Measurements from ENCODE around the gene GPR158. TPM values are rescaled to one million over a fixed set of nuclear protein-coding genes. Genes with fewer than 3 reads are reported as not detected.
"Not testable (repeated sequence)": the region's sequence is repeated elsewhere in the genome, so short reads cannot be mapped to it uniquely, and the experiment has no call there.

GPR158 gene
- total and polyA plus RNA-seq, 9 of the 15 experiments (the other 6 are each of a cell fraction or from before 2014, with no cell fraction given) = 4.0 to 7.6 (median 5.0) TPM

DNA sequence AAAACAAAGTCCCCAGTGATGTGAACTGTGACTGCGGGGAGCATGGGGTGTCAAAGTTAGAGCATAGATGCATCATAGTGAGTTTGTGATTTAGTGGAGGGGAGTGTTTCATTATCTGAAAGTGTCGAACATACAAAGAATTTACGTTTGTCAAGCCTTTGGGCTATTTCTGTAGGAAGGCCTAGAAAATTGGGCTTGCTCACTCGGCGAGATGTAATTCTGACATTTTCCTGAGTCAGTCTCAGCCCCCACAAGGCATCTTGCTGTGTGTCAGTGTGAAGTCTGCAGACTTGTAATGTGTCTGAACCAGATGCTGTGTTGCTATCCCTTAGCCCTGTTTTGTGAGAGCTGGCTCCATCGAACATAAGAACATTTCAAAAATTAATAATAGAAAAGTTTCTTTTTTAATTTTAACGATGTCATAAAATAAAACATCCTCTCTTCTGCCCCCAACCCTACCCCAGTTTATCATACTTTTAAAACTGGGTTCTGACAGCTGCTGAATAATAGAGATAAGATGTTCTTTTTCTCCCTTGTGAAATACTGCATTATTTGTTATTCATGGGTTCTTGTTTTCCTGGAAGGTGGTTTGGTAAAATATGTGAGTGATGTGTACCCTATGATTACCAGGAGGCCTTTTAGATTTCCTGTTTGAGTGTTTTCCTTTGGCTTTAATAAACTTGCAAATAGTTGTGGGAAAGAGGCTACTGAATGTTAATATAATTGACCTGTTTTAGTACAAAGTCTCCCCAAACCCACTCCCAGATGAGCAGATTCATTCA is 207.4 kb downstream of the GPR158 start:
- ATAC-seq (no peak), FAIRE-seq (no peak), DNase-seq (ENCODE audit: extremely low read depth in 1 of 4, low spot score in 3 of 4) (no peak)
- H3K4me1 ChIP-seq (replicated peaks in 1 of 2; ENCODE audit: control insufficient read depth in 2 of 2, insufficient read depth in 2 of 2, low read length in 2 of 2) = no peaks in the 10 kb centered on the region
- BruUV-seq (replicated peaks) = no TSS peak
- no peak for TF ChIP-seq HCFC1 (IDR thresholded peaks at IDR 0.05; ENCODE audit: low read depth, low read length)
- no peaks in the 10 kb centered on the region for H3K36me3 ChIP-seq (ENCODE audit: control insufficient read depth, insufficient read depth, low read length)
- H3K27me3 ChIP-seq (ENCODE audit: control insufficient read depth in 2 of 2, insufficient read depth in 2 of 2, low read length in 2 of 2) = no peaks in the 10 kb centered on the region
- H4K20me1 ChIP-seq (replicated peaks; ENCODE audit: control insufficient read depth, insufficient read depth, low read length) = no peaks in the 10 kb centered on the region
- intact Hi-C loops (cut with micrococcal nuclease) (no loop called here), in situ Hi-C loops (cut with MboI) (no loop called here)
- CTCF ChIA-PET (ENCODE audit: low intra/inter-chr PET ratio) = no interaction called here
- no peak overlapping the region for H2AFZ ChIP-seq (ENCODE audit: low read depth, low read length)
- under 1% methylated on average over 7 of the region's 7 CpGs for WGBS (ENCODE audit: insufficient coverage, low coverage, missing lambda C conversion rate)
- H3K27ac ChIP-seq (ENCODE audit: extremely low read depth, low read depth, low read length) = no peak overlapping the region
- H3K9ac ChIP-seq (ENCODE audit: insufficient read depth in 1 of 2, low read depth in 2 of 2, low read length in 2 of 2) = no peak overlapping the region
- no peak overlapping the region for H3K4me3 ChIP-seq
- POLR2A ChIA-PET = no interaction called here
- no peaks in the 10 kb centered on the region for H3K9me3 ChIP-seq (replicated peaks; ENCODE audit: control insufficient read depth, insufficient read depth, low read depth, low read length)
- no peak overlapping the region for H3K4me2 ChIP-seq (ENCODE audit: insufficient read depth, low read length)
- no peaks in the 10 kb centered on the region for H3K79me2 ChIP-seq (ENCODE audit: control insufficient read depth, insufficient read depth, low read length)
- no peaks in the 10 kb centered on the region for H3K9me1 ChIP-seq (ENCODE audit: control insufficient read depth, insufficient read depth, low read length)

DNA sequence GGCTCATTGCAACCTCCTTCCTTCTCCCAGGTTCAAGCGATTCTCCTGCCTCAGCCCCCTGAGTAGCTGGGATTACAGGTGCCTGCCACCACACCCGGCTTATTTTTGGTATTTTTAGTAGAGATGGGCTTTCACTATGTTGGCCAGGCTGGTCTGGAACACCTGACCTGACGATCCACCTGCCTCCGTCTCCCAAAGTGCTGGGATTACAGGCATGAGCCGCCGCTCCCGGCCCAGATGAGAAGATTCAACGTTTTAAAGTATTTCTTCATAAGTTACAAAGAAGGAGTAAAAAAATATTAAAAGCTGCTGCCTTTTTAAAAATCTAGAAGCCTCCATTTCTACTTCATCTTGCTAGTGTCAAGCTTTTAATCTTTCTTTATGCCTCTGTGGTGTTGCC is 208.1 kb downstream of the GPR158 start:
- 1% methylated on average over 8 of the region's 8 CpGs for WGBS (ENCODE audit: insufficient coverage, low coverage, missing lambda C conversion rate)
- H3K27me3 ChIP-seq (ENCODE audit: control insufficient read depth in 2 of 2, insufficient read depth in 2 of 2, low read length in 2 of 2); intact Hi-C loops (cut with micrococcal nuclease); H3K36me3 ChIP-seq (ENCODE audit: control insufficient read depth, insufficient read depth, low read length); in situ Hi-C loops (cut with MboI); FAIRE-seq; H3K4me3 ChIP-seq; CTCF ChIA-PET (ENCODE audit: low intra/inter-chr PET ratio); H3K9me3 ChIP-seq (replicated peaks; ENCODE audit: control insufficient read depth, insufficient read depth, low read depth, low read length); H3K9me1 ChIP-seq (ENCODE audit: control insufficient read depth, insufficient read depth, low read length); BruUV-seq (replicated peaks); H2AFZ ChIP-seq (ENCODE audit: low read depth, low read length); POLR2A ChIA-PET; ATAC-seq; H3K9ac ChIP-seq (ENCODE audit: insufficient read depth in 1 of 2, low read depth in 2 of 2, low read length in 2 of 2); H3K27ac ChIP-seq (ENCODE audit: extremely low read depth, low read depth, low read length); DNase-seq (ENCODE audit: extremely low read depth in 1 of 4, low spot score in 3 of 4); H3K4me1 ChIP-seq (replicated peaks in 1 of 2; ENCODE audit: control insufficient read depth in 2 of 2, insufficient read depth in 2 of 2, low read length in 2 of 2); H4K20me1 ChIP-seq (replicated peaks; ENCODE audit: control insufficient read depth, insufficient read depth, low read length); H3K4me2 ChIP-seq (ENCODE audit: insufficient read depth, low read length); H3K79me2 ChIP-seq (ENCODE audit: control insufficient read depth, insufficient read depth, low read length): not testable (repeated sequence)
